HL-60/S4 (cell line): ENCODE data around the gene PDGFD.

Experiments used
- in situ Hi-C: fragments of 300-500 bp; cut with MboI; formaldehyde crosslinking; loops from 2 replicates; pipeline ENCODE4 v1.14.3; 2022; ENCODE audit warnings: low sequenced_read_pairs

PDGFD gene

DNA sequence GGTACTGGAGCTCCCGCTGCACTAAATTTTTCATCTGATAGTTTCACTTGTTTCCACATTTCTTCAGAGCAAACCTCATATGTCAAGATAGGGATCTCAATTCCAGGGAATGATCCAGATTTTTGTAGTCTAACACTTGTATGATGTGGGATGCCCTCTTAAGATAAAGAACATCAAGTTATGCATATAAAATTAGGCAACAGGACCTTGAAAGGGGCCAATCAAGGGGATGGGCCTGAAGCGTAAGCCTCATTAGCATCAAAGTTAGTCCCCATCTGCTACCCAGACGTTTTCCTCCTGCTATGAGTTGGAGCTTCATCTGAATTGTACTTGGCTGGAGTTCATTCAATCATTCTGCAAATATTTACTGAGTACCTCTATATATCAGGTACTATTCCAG lies 17.5 kb downstream of the PDGFD start:
- in situ Hi-C loops, result no loop called here

DNA sequence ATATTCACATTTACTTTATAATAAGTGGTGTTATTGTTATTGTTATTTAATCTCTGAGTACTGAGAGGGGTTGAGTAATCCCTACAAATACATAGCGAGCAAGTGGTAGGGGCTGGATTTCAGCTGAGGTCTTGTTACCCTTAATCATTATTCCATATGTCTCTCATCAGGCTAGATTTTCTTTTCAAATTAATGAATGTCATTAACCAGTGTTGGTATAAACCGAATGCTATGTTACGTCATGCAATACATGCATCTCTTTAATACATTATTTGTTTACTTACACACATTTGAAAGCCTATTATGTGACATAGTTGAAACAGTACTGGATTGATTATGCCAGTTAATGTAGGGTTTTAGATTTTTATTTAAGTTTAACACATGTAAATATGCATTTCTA lies 18.9 kb downstream of the PDGFD start:
- in situ Hi-C loops, result no loop called here

DNA sequence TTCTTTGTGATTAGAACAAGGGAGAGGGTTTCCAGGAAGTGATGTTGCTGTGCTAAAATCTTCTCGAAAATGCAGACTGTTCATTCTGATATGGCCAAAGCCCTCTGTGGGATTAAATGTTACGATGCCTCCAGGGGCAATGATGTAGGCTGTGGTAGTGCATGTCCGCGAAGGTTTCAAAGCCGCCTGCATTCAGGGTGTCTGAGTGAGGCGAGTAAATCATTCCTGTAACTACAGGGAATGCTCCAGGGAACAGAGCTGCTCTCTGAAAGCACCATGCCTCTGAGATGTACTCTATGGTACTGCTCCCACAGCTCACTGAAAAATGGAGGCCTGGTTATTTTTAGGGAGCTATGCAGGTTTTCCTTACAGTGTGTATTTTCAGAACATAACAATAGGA lies 21.2 kb downstream of the PDGFD start:
- in situ Hi-C loops, result no loop called here

DNA sequence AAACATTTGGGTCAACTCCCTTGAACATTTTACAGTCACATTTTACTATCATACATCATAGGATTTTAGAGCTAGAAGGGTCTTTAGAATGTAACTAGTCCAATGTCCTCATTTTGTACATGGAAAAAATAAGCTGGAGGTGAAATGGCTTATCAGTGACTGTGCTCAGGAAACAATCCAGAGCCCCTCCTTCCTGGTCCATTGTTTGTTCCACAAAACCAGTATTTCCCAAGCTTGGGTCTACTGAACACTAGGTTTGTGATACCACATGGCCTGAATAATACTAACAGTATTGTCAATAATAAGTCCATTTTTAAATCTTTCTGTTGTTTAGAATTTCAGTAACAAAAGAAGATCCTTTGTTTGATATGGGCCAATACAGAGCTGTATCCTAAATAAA lies 27.1 kb downstream of the PDGFD start:
- in situ Hi-C loops, result no loop called here

DNA sequence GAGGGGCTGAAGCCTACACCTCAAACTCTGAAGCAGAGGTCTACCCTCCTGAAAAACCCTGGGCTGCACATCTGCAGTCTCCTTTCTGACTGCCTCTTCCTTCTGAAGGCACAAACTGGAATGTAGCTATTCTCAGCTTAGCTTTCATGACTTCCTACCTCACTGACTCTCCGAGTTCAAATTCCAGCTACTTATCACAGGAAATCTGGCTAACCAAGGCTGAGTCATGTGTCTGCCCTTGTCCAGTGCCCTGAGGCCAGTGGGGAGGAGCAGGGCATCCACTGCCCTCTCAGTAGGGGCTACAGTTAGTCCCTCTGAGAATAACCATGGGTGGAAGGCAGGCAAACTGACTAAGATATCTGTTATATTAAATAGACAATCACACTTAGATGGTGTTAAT lies 29.2 kb downstream of the PDGFD start:
- in situ Hi-C loops, result no loop called here

DNA sequence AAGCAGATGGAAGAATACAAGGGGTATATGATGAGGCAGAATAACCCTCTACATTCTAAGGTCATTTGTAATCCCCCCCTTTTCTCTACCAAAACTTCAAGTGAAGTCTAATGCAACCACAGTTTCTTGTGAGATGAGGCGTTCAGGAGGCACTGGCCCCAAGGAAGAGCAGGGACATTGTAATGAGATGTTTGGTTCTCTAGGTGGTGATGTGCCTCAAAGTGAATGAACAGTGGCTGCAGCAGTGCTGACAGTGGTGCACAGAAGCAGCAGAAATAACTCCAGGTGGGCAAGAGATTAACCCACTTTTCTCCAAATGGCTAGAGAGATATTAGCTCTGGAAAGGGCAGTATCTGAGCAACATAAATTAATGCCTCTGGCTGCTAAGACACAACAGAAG lies 33.8 kb downstream of the PDGFD start:
- in situ Hi-C loops, result no loop called here

DNA sequence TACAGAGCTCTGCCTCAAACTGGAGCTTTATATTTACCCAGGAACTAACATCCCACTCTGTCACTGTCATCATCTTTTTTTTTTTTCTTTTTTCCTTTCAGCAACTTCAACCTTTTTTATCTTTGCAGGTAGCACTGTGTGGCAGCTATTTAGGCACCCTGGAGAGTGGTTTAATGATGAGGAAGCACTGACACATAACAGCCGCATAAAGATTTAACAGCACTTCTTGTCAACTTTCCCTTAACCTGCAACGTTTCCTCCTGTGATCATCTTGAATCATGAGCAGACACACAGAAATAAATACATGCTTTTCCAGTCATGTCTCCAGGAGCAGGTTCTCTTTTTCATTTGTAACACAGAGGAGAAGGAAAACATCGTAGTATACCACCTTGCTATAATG lies 34.8 kb downstream of the PDGFD start:
- in situ Hi-C loops, result no loop called here

DNA sequence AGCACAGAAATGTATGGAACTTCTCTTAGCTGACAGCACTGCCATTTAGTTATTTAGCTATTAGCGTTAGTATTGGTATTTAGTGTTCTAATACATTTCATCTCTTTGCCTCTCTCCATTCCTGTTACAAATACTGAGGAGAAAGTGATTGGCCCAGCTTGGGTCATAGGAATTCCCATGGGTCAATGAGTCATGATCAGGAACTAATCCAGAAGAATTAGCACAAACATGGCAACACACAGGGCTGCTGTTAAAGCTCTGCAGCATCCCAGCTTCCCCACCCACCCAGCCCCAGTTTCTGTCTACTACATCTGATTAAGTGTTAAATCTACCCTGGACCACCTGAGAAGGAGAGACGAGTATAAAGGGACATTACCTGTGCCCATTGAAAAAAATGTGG lies 36.1 kb downstream of the PDGFD start:
- in situ Hi-C loops, result no loop called here

DNA sequence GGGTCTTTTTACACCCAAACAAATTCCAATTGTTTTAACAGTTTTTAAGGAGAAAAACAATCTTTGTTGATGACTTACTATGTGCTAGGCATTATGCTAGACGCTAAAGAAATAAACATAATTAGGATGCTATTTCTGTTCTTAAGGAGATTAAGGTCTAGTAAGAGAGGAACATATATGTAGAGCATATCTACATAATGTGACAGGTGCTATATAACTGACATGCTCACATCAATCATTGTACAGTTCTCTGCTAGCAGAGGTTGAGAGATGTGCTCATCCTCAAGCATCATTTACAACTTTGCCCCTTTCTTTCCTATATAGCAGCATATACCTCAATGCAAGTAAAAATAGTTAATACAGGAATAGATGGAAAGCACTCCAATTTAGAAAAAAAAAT lies 37.5 kb downstream of the PDGFD start:
- in situ Hi-C loops, result no loop called here

DNA sequence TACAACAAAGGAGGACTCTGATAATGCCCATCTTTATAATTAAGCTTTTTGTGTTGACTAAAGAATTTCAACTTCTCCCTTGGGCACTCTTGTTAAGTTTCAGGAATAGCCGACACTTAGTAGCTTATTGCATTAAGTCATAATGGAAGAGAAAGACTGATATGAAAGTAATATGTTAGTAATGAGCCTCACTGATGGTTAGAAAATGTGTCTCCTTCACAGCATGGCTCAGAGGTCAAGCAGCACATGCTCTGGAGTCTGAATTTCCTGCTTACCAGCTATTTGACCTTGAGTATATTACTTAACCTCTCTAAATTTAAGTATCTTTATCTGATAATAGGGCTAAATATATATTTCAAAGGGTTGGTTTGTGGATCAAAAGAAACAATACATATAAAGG lies 39.0 kb downstream of the PDGFD start:
- in situ Hi-C loops, result no loop called here

DNA sequence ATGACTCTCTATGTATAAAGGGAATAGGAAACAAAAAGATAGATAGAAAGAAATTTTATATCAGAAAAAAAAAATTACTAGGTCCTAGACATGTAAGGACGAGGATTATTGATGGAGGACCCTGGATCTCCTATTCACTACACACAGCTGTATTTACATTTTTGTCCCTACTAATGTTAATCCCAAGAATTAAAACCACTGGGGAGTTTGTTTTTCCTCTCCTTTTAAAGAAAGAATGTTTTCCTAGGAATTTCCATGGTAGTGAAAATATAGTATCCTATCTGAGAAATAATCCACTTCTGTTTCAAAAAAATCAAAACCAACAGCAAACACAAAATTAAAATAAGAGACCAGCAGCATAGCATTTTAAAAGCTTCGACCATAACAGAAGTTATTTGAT lies 41.1 kb downstream of the PDGFD start:
- in situ Hi-C loops, result no loop called here

DNA sequence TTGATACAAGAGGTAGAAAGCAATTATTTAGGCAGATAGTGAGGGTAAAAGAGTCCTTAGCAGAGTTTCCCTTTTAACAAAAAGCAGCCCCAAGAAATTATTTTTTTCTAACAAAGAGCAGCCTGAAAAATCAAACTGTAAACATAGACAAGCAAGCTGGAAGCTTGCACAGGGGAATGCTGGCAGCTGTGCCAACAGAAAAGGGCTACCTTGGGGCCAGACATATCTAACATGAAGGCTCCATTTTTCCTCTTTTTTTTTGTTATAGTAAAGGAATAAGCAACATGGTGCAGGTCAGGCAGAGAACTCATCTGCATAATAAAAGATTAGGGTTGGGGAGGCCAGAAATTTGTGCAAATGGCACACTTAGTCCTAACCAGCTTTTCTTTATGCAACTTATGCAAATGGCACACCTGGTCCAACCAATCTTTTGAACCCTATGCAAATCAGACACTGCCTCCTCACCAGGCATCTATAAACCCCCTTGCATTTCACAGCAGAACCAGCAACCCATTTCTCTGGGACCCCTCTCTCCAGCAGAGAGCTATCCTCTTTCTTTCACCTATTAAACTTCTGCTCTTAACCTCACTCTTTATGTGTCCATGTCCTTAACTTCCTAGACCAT lies 41.8 kb downstream of the PDGFD start:
- in situ Hi-C loops, result no loop called here

DNA sequence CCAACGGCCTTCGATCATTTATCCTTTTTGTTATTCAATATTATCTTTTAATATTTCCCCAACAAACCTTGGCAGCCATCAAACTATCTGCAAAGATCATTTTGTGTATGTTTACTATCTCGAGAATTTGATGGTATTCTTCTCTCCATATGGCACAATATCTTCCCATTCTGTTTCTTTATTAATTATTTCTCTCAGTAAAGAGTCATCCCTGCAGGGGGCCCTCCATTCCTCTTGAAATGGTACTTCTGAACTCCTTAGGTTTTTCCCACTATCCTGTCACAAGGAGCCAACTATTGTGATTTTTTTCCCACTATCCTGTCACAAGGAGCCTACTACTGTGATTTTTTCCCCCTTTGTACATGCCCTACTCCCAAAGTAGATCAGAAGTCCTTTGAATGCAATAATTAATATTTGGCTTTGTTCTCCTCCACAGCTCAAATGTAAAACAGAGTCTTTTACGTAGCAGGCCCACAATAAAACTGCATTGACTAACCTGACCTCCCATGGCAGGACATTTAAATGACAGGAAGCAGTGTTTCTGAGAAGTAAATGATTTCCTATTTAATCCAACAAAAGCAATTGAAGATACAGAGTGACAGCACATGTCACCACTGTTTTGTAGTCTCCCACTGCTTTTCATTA lies 43.3 kb downstream of the PDGFD start:
- in situ Hi-C loops, result no loop called here

DNA sequence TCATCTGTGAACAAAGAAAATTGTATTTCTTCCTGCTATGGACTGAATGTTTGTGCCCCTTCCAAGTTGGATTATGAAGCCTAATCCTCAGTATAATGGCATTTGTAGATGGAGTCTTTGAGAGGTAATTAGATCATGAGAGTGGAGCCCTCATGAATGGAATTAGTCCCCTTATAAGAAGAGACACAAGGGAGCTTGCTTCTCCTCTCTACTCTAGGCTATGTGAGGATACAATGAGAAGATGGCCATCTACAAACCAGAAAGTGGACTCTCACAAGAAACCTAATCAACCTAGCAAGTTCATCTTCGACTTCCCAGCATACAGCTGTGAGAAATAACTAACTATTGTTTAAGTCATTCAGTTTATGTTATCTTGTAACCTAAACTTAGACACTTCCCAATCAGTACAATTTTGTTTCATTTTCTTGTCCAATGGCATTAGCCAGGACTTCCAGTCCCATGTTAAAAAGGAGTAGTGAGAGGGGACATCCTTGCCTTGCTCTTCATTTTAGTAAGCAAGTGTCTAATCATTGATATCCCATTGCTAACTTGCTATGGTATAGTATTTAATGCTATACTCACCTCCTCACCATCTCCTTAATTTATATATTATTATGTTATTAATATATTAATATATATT lies 45.7 kb downstream of the PDGFD start:
- in situ Hi-C loops, result no loop called here

DNA sequence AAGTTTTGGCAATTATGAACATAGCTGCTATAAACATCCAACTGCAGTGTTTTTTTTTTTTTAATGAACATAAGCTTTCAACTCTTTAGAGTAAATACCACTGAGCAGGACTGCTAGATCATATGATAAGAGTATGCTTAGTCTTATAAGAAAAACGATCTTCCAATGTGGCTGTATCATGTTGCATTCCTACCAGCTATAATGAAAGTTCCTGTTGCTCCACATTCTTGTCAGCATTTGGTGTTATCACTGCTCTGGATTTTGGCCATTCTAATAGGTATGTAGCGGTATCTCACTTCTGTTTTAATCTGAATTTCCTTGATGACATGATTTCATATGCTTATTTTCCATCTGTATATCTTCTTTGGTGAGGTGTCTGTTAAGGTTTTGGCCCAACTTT lies 50.4 kb downstream of the PDGFD start:
- in situ Hi-C loops, result no loop called here

DNA sequence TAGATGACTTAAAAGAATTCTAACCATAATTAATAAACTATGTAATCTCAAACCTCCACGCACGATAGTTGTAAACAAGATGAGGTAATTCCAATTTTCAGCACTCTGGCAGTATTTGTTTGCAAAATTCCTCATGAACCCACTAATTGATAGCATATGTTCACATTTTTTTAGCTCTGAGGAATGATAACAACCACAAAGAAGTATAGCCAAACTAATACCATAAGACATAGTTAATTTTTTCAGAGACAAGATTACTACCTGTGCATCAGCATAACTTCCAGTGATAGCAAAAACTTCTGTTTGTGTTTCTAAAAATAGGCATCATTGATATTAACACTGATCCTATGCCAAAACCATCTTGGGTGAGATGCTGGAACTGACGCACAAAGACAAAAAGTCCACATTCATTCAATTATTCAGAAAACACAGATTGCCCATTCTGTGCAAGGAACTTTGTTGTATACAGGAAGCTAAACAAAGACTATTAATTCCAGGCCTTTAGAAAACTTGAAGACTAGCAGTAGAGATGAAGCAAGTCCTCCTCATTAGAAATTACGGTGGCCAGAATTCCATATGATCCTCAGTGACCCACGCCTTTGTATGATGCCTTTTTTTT lies 57.7 kb downstream of the PDGFD start:
- in situ Hi-C loops, result no loop called here

DNA sequence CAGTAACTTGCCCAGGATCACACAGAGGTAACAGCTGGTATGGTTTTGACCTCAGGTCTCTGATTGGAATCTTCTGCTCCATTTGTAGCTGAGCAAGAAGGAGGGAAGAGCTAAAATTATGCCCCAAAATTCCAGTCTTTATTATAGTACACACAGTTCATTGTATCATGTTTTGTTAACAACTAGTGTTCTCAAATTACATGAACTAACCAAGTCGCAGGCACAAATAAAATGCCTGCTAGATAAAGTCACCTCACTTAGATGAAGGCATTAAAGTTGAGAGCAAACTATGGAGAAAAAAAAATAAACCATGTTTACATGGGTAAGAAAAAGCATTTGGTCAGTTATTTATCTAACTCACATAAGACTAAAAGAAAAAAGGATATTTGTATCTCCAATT lies 58.8 kb downstream of the PDGFD start:
- in situ Hi-C loops, result no loop called here

DNA sequence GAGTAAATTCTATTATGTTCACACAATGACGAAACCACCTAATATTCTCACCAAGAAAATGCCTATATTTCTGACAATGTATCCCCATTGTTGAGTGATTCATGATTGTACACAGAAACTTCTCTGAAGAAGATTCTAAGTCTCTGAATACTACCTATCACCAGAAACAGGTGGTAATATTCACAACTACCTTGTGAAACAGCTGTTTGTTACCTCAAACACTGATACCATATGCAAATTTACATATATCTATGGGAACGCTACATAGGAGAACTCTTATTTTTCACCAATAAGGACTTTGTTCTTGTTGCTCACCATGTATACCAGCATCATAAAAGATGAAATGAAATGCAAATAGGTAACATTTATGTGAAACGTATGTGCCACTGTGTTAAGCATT lies 59.3 kb downstream of the PDGFD start:
- in situ Hi-C loops, result no loop called here

DNA sequence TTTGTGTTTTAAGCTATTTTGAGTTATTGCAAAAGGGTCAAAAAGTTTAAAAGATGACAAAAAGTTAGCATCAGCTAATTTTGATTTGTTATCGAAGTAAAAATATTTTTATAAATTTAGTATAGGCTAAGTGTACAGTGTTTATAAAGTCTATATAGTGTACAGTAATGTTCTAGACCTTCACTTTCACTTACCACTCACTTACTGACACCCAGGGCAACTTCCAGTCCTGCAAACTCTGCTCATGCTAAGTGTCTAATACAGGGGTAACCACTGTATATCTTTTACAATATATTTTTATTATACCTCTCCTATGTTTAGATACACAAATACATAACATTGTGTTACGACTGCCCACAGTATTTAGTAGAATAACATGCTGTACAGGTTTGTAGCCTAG lies 59.7 kb downstream of the PDGFD start:
- in situ Hi-C loops, result no loop called here

DNA sequence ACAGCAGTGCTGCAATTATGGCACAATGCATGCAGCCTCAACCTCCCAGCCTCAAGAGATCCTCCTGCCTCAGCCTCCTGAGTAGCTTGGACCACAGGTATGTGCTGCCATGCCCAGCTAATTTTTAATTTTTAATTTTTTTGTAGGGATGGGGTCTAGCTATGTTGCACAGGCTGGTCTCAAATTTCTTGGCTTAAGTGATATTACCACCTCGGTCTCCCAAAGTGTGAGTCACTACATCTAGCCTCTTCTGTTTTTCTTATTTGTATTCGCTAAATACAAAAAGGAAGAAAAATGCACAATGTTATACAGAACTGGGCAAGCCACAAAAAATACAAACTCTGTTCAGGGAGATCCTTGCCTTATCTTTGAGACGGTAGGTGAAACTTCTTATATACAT lies 65.4 kb downstream of the PDGFD start:
- in situ Hi-C loops, result no loop called here

DNA sequence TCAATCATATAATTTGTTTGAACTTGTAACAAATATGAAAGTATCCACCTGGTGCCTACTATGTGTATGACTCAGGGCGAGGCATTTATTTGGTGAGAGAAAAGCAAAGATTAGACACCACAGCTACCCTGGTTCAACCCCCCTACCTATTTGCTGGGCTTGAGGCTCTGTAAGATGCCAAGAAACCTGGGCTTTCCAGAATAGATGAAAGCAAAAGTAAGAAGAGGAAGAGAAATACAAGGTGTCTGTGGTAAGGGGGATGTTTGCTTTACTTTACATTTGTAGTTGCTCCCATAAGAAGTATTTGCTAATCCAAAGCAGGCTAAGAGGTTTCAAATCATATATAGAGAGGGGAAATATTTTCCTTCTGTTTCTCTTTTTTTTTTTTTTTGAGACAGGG lies 65.8 kb downstream of the PDGFD start:
- in situ Hi-C loops, result no loop called here

DNA sequence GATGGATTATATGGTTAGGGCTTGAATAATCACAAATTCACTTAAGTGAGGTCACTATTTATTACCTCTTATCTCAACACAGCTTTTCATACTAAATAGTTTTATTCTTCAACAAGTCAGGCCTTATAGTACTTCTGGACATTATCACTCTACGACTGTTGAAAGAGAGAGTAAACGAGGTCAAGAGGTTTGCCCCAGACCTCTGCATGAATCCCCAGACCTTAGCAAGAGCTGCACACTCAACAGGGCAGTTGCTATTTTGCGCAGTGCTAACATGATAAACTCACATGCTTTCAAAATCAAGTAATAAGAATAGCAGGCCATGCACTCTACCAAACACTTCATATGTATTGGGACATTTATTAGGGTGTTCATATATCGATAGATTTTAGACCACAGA lies 67.0 kb downstream of the PDGFD start:
- in situ Hi-C loops, result no loop called here
